Tibial artery (tissue), 4 donors: ENCODE measurements around the gene GGT7.

Experiments used
- DNase-seq, 2 donors: peaks; one replicate each; pipeline ENCODE4 v3.0.0-alpha.2; 2019
- H3K27ac ChIP-seq, 2 donors: fragments of 200-600 bp; sonication (generic) in 1 of 2; 1 replicate in 1 of 2; 2 replicates in 1 of 2; pipeline ENCODE4 v1.5.1; 2018 to 2019; ENCODE audit warnings: mild to moderate bottlenecking in 1 of 2
- H3K27me3 ChIP-seq, 2 donors: fragments of 200-600 bp; sonication (generic) in 1 of 2; one replicate each; pipeline versions ENCODE4 v1.5.1 to v1.6.0; 2016 to 2019
- H3K36me3 ChIP-seq, 3 donors: fragments of 200-600 bp; sonication (generic) in 2 of 3; one replicate each; pipeline ENCODE4 v1.5.1; 2016 to 2019; ENCODE audit warnings: mild to moderate bottlenecking in 2 of 3
- H3K4me1 ChIP-seq, 4 donors: fragments of 200-600 bp; sonication (generic) in 2 of 4; 1 replicate in 3 of 4; 2 replicates in 1 of 4; pipeline ENCODE4 v1.5.1; 2016 to 2019
- H3K4me3 ChIP-seq, 2 donors: fragments of 200-600 bp; sonication (generic) in 1 of 2; 1 replicate in 1 of 2; 2 replicates in 1 of 2; pipeline ENCODE4 v1.5.1; 2018 to 2019; ENCODE audit warnings: mild to moderate bottlenecking in 2 of 2
- H3K9me3 ChIP-seq, 3 donors: fragments of 200-600 bp; sonication (generic) in 1 of 3; one replicate each; pipeline ENCODE4 v1.5.1; 2016 to 2019
- CTCF ChIP-seq, 2 experiments: fragments of 200-600 bp in 1 of 2; fragments of 450-650 bp in 1 of 2; IDR thresholded peaks; one replicate each; pipeline ENCODE4 v1.5.1; 2017 to 2019; ENCODE audit warnings: antibody characterized with exemption in 2 of 2, mild to moderate bottlenecking in 1 of 2, moderate library complexity in 1 of 2
- intact Hi-C: fragments of 100-400 bp; cut with DNase I; formaldehyde crosslinking; loops from one replicate; pipeline ENCODE4 v1.15.0; 2023; ENCODE audit warnings: low total_unique reads

GGT7 gene

GRCh38 chr20:34874094-34874654 lies 1.5 kb upstream of the GGT7 start:
- peaks cover 0 to 4% (median 0%) of the 10 kb centered on the region in 3 donors for H3K36me3 ChIP-seq
- intact Hi-C loops = loop anchor here (5.0 kb wide), 1 partner anchor 218 kb away; the partner anchor contains the start of gene TRPC4AP
- no peak overlapping the region for H3K4me3 ChIP-seq
- peak; percentile 93 to 95 for TF ChIP-seq CTCF (IDR thresholded peaks at IDR 0.05)
- peaks cover 0 to 49% (median 32%) of the 10 kb centered on the region in 4 donors for H3K4me1 ChIP-seq
- peak; percentile 89 to 90 for DNase-seq
- peak overlapping the region; percentile 20 to 86 for H3K27ac ChIP-seq
- H3K9me3 ChIP-seq = no peaks in the 10 kb centered on the region
- H3K27me3 ChIP-seq = no peaks in the 10 kb centered on the region

DNA sequence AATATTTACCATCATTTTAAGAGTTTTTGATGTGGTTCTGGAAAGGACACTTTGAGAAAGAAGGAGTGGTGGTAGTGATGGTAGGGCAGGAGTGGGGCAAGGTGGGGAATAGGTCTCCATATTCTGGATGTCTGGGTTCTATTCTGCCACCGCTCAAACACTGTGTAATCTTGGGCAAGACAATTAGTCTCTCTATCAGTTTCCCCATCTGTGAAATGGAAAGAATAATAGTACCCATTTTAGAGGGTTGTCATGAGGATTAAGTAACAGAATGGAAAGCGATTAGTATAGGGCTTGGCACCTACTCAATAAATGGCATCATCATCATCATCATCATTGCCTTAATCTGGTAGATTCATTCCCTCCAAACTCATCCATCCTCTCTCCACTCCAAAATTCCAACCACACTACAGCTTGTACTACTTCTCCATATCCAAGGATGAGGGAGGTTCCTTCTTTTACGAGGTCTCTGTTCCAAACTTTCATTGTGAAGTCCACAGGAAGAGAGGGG lies 982 bp upstream of the GGT7 start:
- DNase-seq = no peak
- Histone ChIP-seq H3K4me3 (peak overlapping the region in 1 of 2 donors; percentile 73), H3K27ac (peak overlapping the region; percentile 79 to 83), H3K36me3 (peaks cover 0 to 6% (median 0%) of the 10 kb centered on the region in 3 donors), H3K27me3 (no peaks in the 10 kb centered on the region), H3K4me1 (peaks cover 0 to 49% (median 32%) of the 10 kb centered on the region in 4 donors), H3K9me3 (no peaks in the 10 kb centered on the region)
- no peak for TF ChIP-seq CTCF (IDR thresholded peaks at IDR 0.05)
- intact Hi-C loops = loop anchor here (2.0 to 5.0 kb wide), 2 partner anchors 83 to 219 kb away; partner anchors contain the start of gene TRPC4AP

DNA sequence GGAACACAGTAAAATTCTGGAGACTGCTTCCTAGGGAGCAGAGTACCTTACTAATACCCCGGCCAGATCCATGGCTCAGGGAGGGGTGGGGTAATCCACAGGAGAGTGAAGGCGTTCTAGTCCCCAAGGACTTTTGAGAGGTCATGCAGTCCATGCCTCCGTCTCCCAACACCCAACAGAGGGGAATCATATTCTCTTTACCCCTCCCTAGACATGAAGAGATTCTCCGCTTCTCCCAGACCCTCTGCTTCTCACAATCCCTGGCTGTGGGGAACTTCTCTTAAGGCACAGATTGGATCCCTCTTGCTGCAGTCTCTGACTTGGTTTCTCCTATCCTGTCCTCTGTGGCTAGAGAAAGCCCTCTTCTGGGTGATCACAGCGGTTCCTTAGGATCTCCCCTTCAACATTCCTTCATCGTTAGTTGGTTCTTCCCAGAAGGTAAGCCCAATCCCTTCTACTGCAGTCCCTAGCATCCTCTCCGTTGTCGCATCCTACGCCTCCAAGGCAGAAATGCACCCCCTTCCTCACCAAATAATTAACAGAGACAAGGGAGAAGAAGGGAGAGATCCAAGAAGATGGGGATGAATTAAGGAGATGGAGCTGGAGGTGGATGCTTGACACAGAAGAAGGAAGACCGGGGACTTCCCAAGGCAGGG lies 562 bp downstream of the GGT7 start:
- DNase-seq = no peak
- peak overlapping the region; percentile 79 to 83 for H3K27ac ChIP-seq
- no peaks in the 10 kb centered on the region for H3K27me3 ChIP-seq
- H3K4me1 ChIP-seq = peaks cover 0 to 39% (median 25%) of the 10 kb centered on the region in 4 donors
- no peak for TF ChIP-seq CTCF (IDR thresholded peaks at IDR 0.05)
- peak overlapping the region; percentile 73 to 77 for H3K4me3 ChIP-seq
- peaks cover 0 to 6% (median 0%) of the 10 kb centered on the region in 3 donors for H3K36me3 ChIP-seq
- H3K9me3 ChIP-seq = no peaks in the 10 kb centered on the region
- intact Hi-C loops = loop anchor here (2.0 to 5.0 kb wide), 2 partner anchors 85 to 220 kb away; partner anchors contain the start of gene TRPC4AP

- H3K36me3 ChIP-seq = peaks cover 0 to 6% (median 0%) of the 10 kb centered on the region in 3 donors
- H3K27ac ChIP-seq = peak overlapping the region; percentile 79 to 83
- peaks cover 0 to 39% (median 23%) of the 10 kb centered on the region in 4 donors for H3K4me1 ChIP-seq
- H3K4me3 ChIP-seq = peak overlapping the region; percentile 73 to 77
- intact Hi-C loops = loop anchor here (5.0 kb wide), 1 partner anchor 221 kb away; the partner anchor contains the start of gene TRPC4AP
- no peaks in the 10 kb centered on the region for H3K27me3 ChIP-seq
- DNase-seq = no peak
- no peak for TF ChIP-seq CTCF (IDR thresholded peaks at IDR 0.05)
- no peaks in the 10 kb centered on the region for H3K9me3 ChIP-seq
Observed at GRCh38 chr20:34871320-34871926, 1.2 kb downstream of the GGT7 start.

- no peaks in the 10 kb centered on the region for H3K9me3 ChIP-seq
- H3K4me1 ChIP-seq = no peaks in the 10 kb centered on the region
- no peak overlapping the region for H3K4me3 ChIP-seq
- intact Hi-C loops = no loop called here
- H3K36me3 ChIP-seq = peaks cover 0 to 45% (median 17%) of the 10 kb centered on the region in 3 donors
- TF ChIP-seq CTCF (IDR thresholded peaks at IDR 0.05) = no peak
- no peak overlapping the region for H3K27ac ChIP-seq
- no peaks in the 10 kb centered on the region for H3K27me3 ChIP-seq
- no peak for DNase-seq
Observed at GRCh38 chr20:34864216-34864615, 8.4 kb downstream of the GGT7 start.
